ENCODE measurements around the gene KIAA1958.
"Not testable (repeated sequence)": the region's sequence is repeated elsewhere in the genome, so short reads cannot be mapped to it uniquely, and the experiment has no call there.

KIAA1958 gene

GRCh38 chr9:112556497-112557442 is 70.1 kb downstream of the KIAA1958 start:
- DNase-seq = no peak

GRCh38 chr9:112558476-112558875 is 71.8 kb downstream of the KIAA1958 start:
- no peak for DNase-seq

GRCh38 chr9:112558978-112559377 is 72.4 kb downstream of the KIAA1958 start:
- no peak for DNase-seq

- no peak for DNase-seq
Observed at GRCh38 chr9:112559629-112560413, 73.2 kb downstream of the KIAA1958 start.

- no peak for DNase-seq
Observed at GRCh38 chr9:112562235-112562958, 75.8 kb downstream of the KIAA1958 start.

GRCh38 chr9:112569186-112569585 is 82.6 kb downstream of the KIAA1958 start:
- DNase-seq = no peak

GRCh38 chr9:112570671-112571167 is 84.1 kb downstream of the KIAA1958 start:
- DNase-seq = no peak

- no peak for DNase-seq
Observed at GRCh38 chr9:112571624-112572355, 85.2 kb downstream of the KIAA1958 start.

- DNase-seq = no peak
Observed at GRCh38 chr9:112572416-112572815, 85.8 kb downstream of the KIAA1958 start.

- DNase-seq = no peak
Observed at GRCh38 chr9:112574008-112574407, 87.4 kb downstream of the KIAA1958 start.

- no peak for DNase-seq
Observed at GRCh38 chr9:112575107-112575506, 88.5 kb downstream of the KIAA1958 start.

GRCh38 chr9:112581469-112582176 is 95.0 kb downstream of the KIAA1958 start:
- no peak for DNase-seq

- no peak for DNase-seq
Observed at GRCh38 chr9:112582371-112583262, 96.0 kb downstream of the KIAA1958 start.

GRCh38 chr9:112586599-112587155 is 100.0 kb downstream of the KIAA1958 start:
- DNase-seq = no peak

GRCh38 chr9:112591875-112592274 is 105.2 kb downstream of the KIAA1958 start:
- DNase-seq = not testable (repeated sequence)

- DNase-seq = no peak
Observed at GRCh38 chr9:112599732-112600131, 113.1 kb downstream of the KIAA1958 start.

- DNase-seq = no peak
Observed at GRCh38 chr9:112601636-112602035, 115.0 kb downstream of the KIAA1958 start.

GRCh38 chr9:112604790-112605189 is 118.2 kb downstream of the KIAA1958 start:
- DNase-seq = no peak

- no peak for DNase-seq
Observed at GRCh38 chr9:112605518-112605917, 118.9 kb downstream of the KIAA1958 start.
